CD8-positive, alpha-beta memory T cell (primary cell): ENCODE data around the gene PRKAR1B. TPM values are rescaled to one million over a fixed set of nuclear protein-coding genes. Genes with fewer than 3 reads are reported as not detected.
"Not testable (repeated sequence)": the region's sequence is repeated elsewhere in the genome, so short reads cannot be mapped to it uniquely, and the experiment has no call there.

Experiments used
- CTCF ChIA-PET: fragments of 350-600 bp; sonication (Branson Sonifier 250); formaldehyde crosslinking; loops from one replicate; lab custom pipeline; 2021; ENCODE audit warnings: antibody characterized with exemption; lab: Charles Lee
- POLR2A ChIA-PET: fragments of 350-600 bp; sonication (Branson Sonifier 250); formaldehyde crosslinking; loops from one replicate; lab custom pipeline; 2021; ENCODE audit warnings: antibody characterized with exemption; lab: Charles Lee
- DNase-seq, 5 donors: peaks; one replicate each; pipeline versions ENCODE4 v3.0.0 to v3.0.0-alpha.2; 2020 to 2022; ENCODE audit warnings: mixed read lengths in 1 of 5
- H3K27ac ChIP-seq: one replicate; pipeline ENCODE4 v1.7.0; 2013; ENCODE audit warnings: low read depth, mild to moderate bottlenecking, low read length, moderate library complexity
- H3K27me3 ChIP-seq: 2 replicates; pipeline ENCODE4 v1.7.0; 2013; ENCODE audit warnings: low read length, mild to moderate bottlenecking; ENCODE audit not compliant: insufficient read depth, poor library complexity, severe bottlenecking
- H3K36me3 ChIP-seq: 2 replicates; pipeline ENCODE4 v1.7.0; 2013; ENCODE audit warnings: mild to moderate bottlenecking, low read length, moderate library complexity; ENCODE audit not compliant: insufficient read depth
- H3K4me1 ChIP-seq: 2 replicates; pipeline ENCODE4 v1.7.0; 2013; ENCODE audit warnings: mild to moderate bottlenecking, low read length, moderate library complexity; ENCODE audit not compliant: insufficient read depth
- H3K4me3 ChIP-seq: 2 replicates; pipeline ENCODE4 v1.7.0; 2013; ENCODE audit warnings: mild to moderate bottlenecking, low read length
- H3K9me3 ChIP-seq: 2 replicates; pipeline ENCODE4 v1.7.0; 2013; ENCODE audit warnings: mild to moderate bottlenecking, low read length
- H3K27ac Mint-ChIP-seq, 8 donors: one replicate each; pipeline ENCODE4 v1.8.0; 2020 to 2021; ENCODE audit warnings: mixed read lengths in 8 of 8, mild to moderate bottlenecking in 6 of 8, inconsistent platforms in 3 of 8, moderate library complexity in 3 of 8
- H3K27me3 Mint-ChIP-seq, 2 donors: one replicate each; pipeline ENCODE4 v1.8.0; 2020 to 2021; ENCODE audit warnings: mixed read lengths in 2 of 2, mild to moderate bottlenecking in 1 of 2, moderate library complexity in 1 of 2
- H3K36me3 Mint-ChIP-seq, 3 donors: one replicate each; pipeline ENCODE4 v1.8.0; 2020 to 2021; ENCODE audit warnings: mixed read lengths in 3 of 3, inconsistent platforms in 1 of 3, mild to moderate bottlenecking in 1 of 3
- H3K4me1 Mint-ChIP-seq, 3 donors: one replicate each; pipeline ENCODE4 v1.8.0; 2020 to 2021; ENCODE audit warnings: mixed read lengths in 3 of 3, inconsistent platforms in 1 of 3, mild to moderate bottlenecking in 1 of 3
- H3K4me3 Mint-ChIP-seq, 7 donors: one replicate each; pipeline ENCODE4 v1.8.0; 2020 to 2021; ENCODE audit warnings: mixed read lengths in 7 of 7, mild to moderate bottlenecking in 6 of 7, moderate library complexity in 4 of 7, inconsistent platforms in 2 of 7
- H3K9me3 Mint-ChIP-seq, 5 donors: one replicate each; pipeline ENCODE4 v1.8.0; 2020 to 2022; ENCODE audit warnings: mixed read lengths in 5 of 5, mild to moderate bottlenecking in 3 of 5, moderate library complexity in 2 of 5, inconsistent platforms in 1 of 5
- polyA plus RNA-seq: library from polyadenylated mRNA; unstranded; fragments of 300-500 nt; fragmentation: Illumina TruSeq; gene quantifications from one replicate; pipeline ENCODE4 v1.2.3, GENCODE V29; 2021
- total RNA-seq, 2 experiments: library from RNA; stranded (reverse); gene quantifications; one replicate each; pipeline ENCODE4 v1.2.3, GENCODE V29; 2021

The PRKAR1B gene
- total and polyA plus RNA-seq, 3 experiments from 2014 or later = 8.1 to 32.4 (median 28.3) TPM

DNA sequence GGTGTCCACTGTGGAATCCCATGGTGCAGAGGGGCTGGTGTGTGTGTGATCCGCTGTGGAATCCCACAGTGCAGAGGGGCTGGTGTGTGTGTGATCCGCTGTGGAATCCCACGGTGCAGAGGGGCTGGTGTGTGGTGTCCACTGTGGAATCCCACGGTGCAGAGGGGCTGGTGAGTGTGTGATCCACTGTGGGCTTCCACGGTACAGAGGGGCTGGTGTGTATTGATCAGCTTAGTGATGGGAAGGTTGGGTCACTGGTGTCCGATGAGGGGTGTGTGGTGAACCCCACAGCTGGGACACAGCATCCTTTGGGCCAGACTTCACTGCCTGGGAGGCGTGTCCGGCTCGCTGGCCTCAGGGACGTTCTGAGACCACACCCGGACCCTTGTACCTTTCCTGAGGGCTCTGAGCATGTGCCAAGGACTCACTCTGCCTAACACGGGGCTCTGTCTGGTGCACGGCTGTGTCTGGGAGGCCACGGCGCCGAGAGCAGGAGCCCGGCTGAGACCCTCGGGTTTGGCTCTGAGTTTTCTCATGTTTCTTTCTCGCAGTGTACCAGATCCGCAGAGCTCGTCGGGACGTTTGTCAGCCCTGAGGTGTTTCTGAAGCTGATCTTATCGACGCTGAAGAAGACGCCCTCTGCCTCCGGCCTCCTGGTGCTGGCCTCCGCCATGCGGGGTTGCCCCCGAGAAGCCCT is 29.3 kb upstream of the PRKAR1B start:
- POLR2A ChIA-PET = no interaction called here
- Histone ChIP-seq H3K9me3 (no peaks in the 10 kb centered on the region), H3K27me3 (no peaks in the 10 kb centered on the region), H3K4me1 (no peaks in the 10 kb centered on the region), H3K27ac (no peak overlapping the region), H3K36me3 (peaks cover 4% of the 10 kb centered on the region), H3K4me3 (no peak overlapping the region)
- H3K9me3 Mint-ChIP-seq = no peaks in the 10 kb centered on the region
- H3K4me3 Mint-ChIP-seq = no peak overlapping the region
- H3K36me3 Mint-ChIP-seq = peaks cover 0 to 81% (median 9%) of the 10 kb centered on the region in 3 donors
- H3K4me1 Mint-ChIP-seq = no peaks in the 10 kb centered on the region
- no peak for DNase-seq
- no peak overlapping the region for H3K27ac Mint-ChIP-seq
- CTCF ChIA-PET = no interaction called here
- H3K27me3 Mint-ChIP-seq = no peaks in the 10 kb centered on the region

DNA sequence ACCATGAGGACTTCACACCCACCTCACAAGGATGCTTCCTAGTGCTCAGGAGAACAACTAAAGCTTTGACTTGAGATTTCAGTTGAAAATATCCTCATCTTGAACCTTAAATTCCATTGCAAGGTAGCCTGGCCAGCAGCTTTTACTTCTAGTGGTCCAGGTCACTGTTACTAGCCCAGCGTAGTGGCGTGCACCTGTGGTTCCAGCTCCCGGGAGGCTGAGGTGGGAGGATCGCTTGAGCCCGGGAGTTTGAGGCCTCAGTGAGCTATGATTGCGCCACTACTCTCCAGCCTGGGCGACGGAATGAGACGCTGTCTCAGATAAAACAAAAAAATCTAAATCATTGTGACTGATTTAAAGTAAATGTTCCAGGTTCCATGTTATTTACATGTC is 28.3 kb upstream of the PRKAR1B start:
- peaks cover 4% of the 10 kb centered on the region for H3K36me3 ChIP-seq
- no peak overlapping the region for H3K4me3 ChIP-seq
- H3K9me3 ChIP-seq = no peaks in the 10 kb centered on the region
- no peaks in the 10 kb centered on the region for H3K4me1 Mint-ChIP-seq
- POLR2A ChIA-PET = no interaction called here
- H3K4me1 ChIP-seq = no peaks in the 10 kb centered on the region
- H3K9me3 Mint-ChIP-seq = no peaks in the 10 kb centered on the region
- no peak overlapping the region for H3K4me3 Mint-ChIP-seq
- H3K36me3 Mint-ChIP-seq = peaks cover 0 to 78% (median 9%) of the 10 kb centered on the region in 3 donors
- no peaks in the 10 kb centered on the region for H3K27me3 ChIP-seq
- CTCF ChIA-PET = no interaction called here
- DNase-seq = peak in 1 of 5 donors; percentile 15
- no peaks in the 10 kb centered on the region for H3K27me3 Mint-ChIP-seq
- no peak overlapping the region for H3K27ac ChIP-seq
- no peak overlapping the region for H3K27ac Mint-ChIP-seq

DNA sequence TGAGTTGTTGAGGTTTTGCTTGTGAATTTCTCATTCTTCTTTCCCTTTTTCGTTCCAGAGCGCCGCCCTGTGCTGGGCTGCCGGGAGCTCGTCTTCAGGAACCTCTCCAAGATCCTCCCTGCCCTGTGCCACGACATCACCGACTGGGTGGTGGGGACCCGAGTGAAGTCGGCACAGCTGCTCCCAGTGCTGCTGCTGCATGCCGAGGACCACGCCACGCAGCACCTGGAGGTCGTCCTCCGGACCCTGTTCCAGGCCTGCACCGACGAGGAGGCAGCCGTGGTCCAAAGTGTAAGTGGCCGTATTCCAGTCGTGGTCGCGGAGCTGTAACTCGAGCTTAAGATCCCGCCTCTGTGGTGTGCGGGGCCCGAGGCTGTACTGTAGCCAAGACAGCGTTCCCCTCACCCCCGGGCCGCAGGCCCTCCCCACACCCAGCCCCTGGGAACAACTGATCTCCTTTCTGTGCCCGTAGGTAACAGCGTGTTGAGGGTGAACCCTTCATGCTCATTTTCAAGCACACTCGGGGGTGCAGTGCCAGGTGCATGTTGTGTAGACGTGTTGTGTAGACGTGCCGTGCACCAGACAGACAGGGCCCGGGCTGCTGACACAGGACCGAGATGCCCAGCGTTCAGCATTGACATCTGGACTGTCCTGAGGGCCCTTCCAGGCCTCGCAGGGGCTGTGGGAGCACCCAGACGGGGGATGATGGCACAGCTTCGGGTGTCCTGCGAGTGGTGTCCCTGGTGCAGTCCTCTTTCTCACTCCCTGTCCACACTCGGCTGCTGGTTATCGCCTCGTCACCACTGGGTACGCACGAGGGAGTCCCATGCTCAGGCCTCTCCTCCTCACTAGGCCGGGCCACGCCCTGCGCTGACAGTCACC is 27.7 kb upstream of the PRKAR1B start:
- ChIA-PET POLR2A (no interaction called here), CTCF (no interaction called here)
- H3K4me1 ChIP-seq = no peaks in the 10 kb centered on the region
- Mint-ChIP-seq H3K4me1 (no peaks in the 10 kb centered on the region), H3K36me3 (peaks cover 0 to 74% (median 9%) of the 10 kb centered on the region in 3 donors), H3K9me3 (no peaks in the 10 kb centered on the region), H3K4me3 (no peak overlapping the region), H3K27ac (no peak overlapping the region), H3K27me3 (no peaks in the 10 kb centered on the region)
- peaks cover 4% of the 10 kb centered on the region for H3K36me3 ChIP-seq
- no peak overlapping the region for H3K27ac ChIP-seq
- H3K9me3 ChIP-seq = no peaks in the 10 kb centered on the region
- DNase-seq = peak in 1 of 5 donors; percentile 34
- H3K27me3 ChIP-seq = no peaks in the 10 kb centered on the region
- no peak overlapping the region for H3K4me3 ChIP-seq

DNA sequence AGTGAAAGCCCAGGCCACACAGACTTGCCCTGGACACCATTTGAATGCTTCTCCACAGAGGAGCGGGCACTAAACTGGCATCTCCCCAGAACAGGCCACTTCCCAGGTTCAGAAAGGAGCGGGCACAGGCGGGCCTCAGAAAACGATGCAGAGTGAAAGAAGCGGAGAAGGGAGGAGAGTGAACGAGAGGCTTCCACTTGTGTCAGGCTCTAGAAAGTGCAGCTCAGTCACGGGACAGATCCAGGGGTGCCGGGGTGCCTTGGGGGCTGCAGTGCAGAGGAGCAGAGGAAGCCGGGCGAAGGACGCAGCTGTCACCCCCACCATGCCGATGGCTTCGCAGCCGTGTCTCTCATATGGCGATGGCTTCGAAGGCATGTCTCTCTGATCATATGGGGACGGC is 26.1 kb upstream of the PRKAR1B start:
- peaks cover 3% of the 10 kb centered on the region for H3K36me3 ChIP-seq
- no peak overlapping the region for H3K4me3 ChIP-seq
- Mint-ChIP-seq H3K36me3 (peaks cover 0 to 63% (median 9%) of the 10 kb centered on the region in 3 donors), H3K4me3 (no peak overlapping the region), H3K9me3 (no peaks in the 10 kb centered on the region), H3K4me1 (peaks cover 0 to 2% (median 0%) of the 10 kb centered on the region in 3 donors), H3K27me3 (no peaks in the 10 kb centered on the region), H3K27ac (no peak overlapping the region)
- CTCF ChIA-PET = no interaction called here
- H3K27ac ChIP-seq = no peak overlapping the region
- POLR2A ChIA-PET = no interaction called here
- no peaks in the 10 kb centered on the region for H3K4me1 ChIP-seq
- H3K27me3 ChIP-seq = no peaks in the 10 kb centered on the region
- DNase-seq = peak in 1 of 5 donors; percentile 16
- H3K9me3 ChIP-seq = no peaks in the 10 kb centered on the region

GRCh38 chr7:752256-752655 is 25.2 kb upstream of the PRKAR1B start:
- H3K27me3 Mint-ChIP-seq, H3K4me3 Mint-ChIP-seq, H3K4me3 ChIP-seq, H3K4me1 ChIP-seq, H3K27ac ChIP-seq, H3K4me1 Mint-ChIP-seq, H3K9me3 Mint-ChIP-seq, CTCF ChIA-PET, H3K27me3 ChIP-seq, H3K27ac Mint-ChIP-seq, H3K9me3 ChIP-seq, POLR2A ChIA-PET, H3K36me3 ChIP-seq: not testable (repeated sequence)
- peak in 1 of 5 donors; percentile 33 for DNase-seq
- H3K36me3 Mint-ChIP-seq = peaks cover 0 to 53% (median 9%) of the 10 kb centered on the region in 3 donors

DNA sequence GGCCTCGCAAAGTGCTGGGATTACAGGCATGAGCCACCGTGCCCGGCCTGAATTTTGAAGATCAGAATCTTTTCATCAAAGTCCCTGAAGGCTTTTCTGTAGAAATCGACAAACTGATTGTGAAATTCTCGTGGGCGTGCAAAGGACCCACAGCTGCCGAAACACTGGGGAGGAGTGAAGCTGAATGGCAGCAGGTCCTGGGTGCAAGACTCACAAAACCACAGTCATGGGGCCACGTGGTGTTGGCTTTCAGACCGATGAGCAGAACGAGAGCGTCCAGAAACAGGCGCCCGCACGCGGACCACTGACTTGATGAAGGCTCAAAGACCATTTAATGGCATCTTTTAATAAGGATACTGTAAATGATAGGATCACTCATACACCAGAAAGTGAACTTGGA is 24.7 kb upstream of the PRKAR1B start:
- Mint-ChIP-seq H3K27ac (no peak overlapping the region), H3K9me3 (no peaks in the 10 kb centered on the region), H3K36me3 (peaks cover 0 to 51% (median 9%) of the 10 kb centered on the region in 3 donors), H3K27me3 (no peaks in the 10 kb centered on the region), H3K4me1 (peaks cover 0 to 2% (median 0%) of the 10 kb centered on the region in 3 donors), H3K4me3 (no peak overlapping the region)
- Histone ChIP-seq H3K27me3 (no peaks in the 10 kb centered on the region), H3K4me3 (no peak overlapping the region), H3K9me3 (no peaks in the 10 kb centered on the region), H3K4me1 (no peaks in the 10 kb centered on the region), H3K27ac (no peak overlapping the region), H3K36me3 (no peaks in the 10 kb centered on the region)
- peak in 1 of 5 donors; percentile 31 for DNase-seq
- POLR2A ChIA-PET = no interaction called here
- CTCF ChIA-PET = no interaction called here

GRCh38 chr7:750111-750905 is 23.2 kb upstream of the PRKAR1B start:
- POLR2A ChIA-PET = no interaction called here
- CTCF ChIA-PET = no interaction called here

More at GRCh38 chr7:750111-750905, 23.2 kb upstream of the PRKAR1B start:
- no peaks in the 10 kb centered on the region for H3K9me3 ChIP-seq
- Mint-ChIP-seq H3K9me3 (no peaks in the 10 kb centered on the region), H3K27ac (peak overlapping the region in 1 of 8 donors; percentile 65), H3K36me3 (peaks cover 1 to 45% (median 9%) of the 10 kb centered on the region in 3 donors), H3K4me1 (peaks cover 0 to 2% (median 0%) of the 10 kb centered on the region in 3 donors), H3K27me3 (no peaks in the 10 kb centered on the region), H3K4me3 (no peak overlapping the region)
- H3K36me3 ChIP-seq = no peaks in the 10 kb centered on the region
- no peak overlapping the region for H3K27ac ChIP-seq
- no peaks in the 10 kb centered on the region for H3K4me1 ChIP-seq
- peak in 1 of 5 donors; percentile 33 for DNase-seq
- no peaks in the 10 kb centered on the region for H3K27me3 ChIP-seq
- no peak overlapping the region for H3K4me3 ChIP-seq
